Neural progenitor cell (in vitro differentiated cells): ENCODE measurements around the gene PHACTR4. TPM values are rescaled to one million over a fixed set of nuclear protein-coding genes. Genes with fewer than 3 reads are reported as not detected.

Source experiments
- DNase-seq: peaks from one replicate; pipeline ENCODE4 v3.0.0-alpha.2; 2016; ENCODE audit warnings: low spot score
- H2AFZ ChIP-seq: fragments of 200-600 bp; sonication (generic); replicated peaks from 2 replicates; pipeline ENCODE4 v1.6.1; 2016; ENCODE audit warnings: antibody characterized with exemption
- H3F3A ChIP-seq: fragments of 200-600 bp; sonication (generic); 2 replicates; pipeline ENCODE4 v1.6.1; 2016; ENCODE audit warnings: antibody characterized with exemption, low read depth
- H3K27ac ChIP-seq: fragments of 200-600 bp; sonication (generic); 2 replicates; pipeline ENCODE4 v1.5.1; 2016; ENCODE audit warnings: mild to moderate bottlenecking
- H3K27me3 ChIP-seq: fragments of 200-600 bp; sonication (generic); 2 replicates; pipeline ENCODE4 v1.6.1; 2016; ENCODE audit warnings: mild to moderate bottlenecking, moderate library complexity
- H3K36me3 ChIP-seq: fragments of 200-600 bp; sonication (generic); 2 replicates; pipeline ENCODE4 v1.5.1; 2016
- H3K4me1 ChIP-seq: fragments of 200-600 bp; sonication (generic); 2 replicates; pipeline ENCODE4 v1.6.1; 2016; ENCODE audit warnings: mixed run types
- H3K4me2 ChIP-seq: fragments of 200-600 bp; sonication (generic); 2 replicates; pipeline ENCODE4 v1.6.1; 2016
- H3K4me3 ChIP-seq: fragments of 200-600 bp; sonication (generic); 2 replicates; pipeline ENCODE4 v1.5.1; 2016
- H3K79me2 ChIP-seq: fragments of 200-600 bp; sonication (generic); 2 replicates; pipeline ENCODE4 v1.6.1; 2016; ENCODE audit warnings: low read depth
- H3K9ac ChIP-seq: fragments of 200-600 bp; sonication (generic); 2 replicates; pipeline ENCODE4 v1.6.1; 2016
- H3K9me3 ChIP-seq: fragments of 200-600 bp; sonication (generic); 2 replicates; pipeline ENCODE4 v1.5.1; 2016; ENCODE audit warnings: low read depth
- H4K20me1 ChIP-seq: fragments of 200-600 bp; sonication (generic); 2 replicates; pipeline ENCODE4 v1.6.1; 2016; ENCODE audit warnings: low read depth
- H3K27ac Mint-ChIP-seq: 3 replicates; pipeline ENCODE4 v1.8.0; 2021; ENCODE audit warnings: mixed read lengths
- H3K27me3 Mint-ChIP-seq: 2 replicates; pipeline ENCODE4 v1.8.0; 2022; ENCODE audit warnings: low read depth, mild to moderate bottlenecking, inconsistent platforms, moderate library complexity, mixed read lengths; ENCODE audit not compliant: insufficient read depth
- H3K36me3 Mint-ChIP-seq: 3 replicates; pipeline ENCODE4 v1.8.0; 2021; ENCODE audit warnings: mixed read lengths
- H3K4me1 Mint-ChIP-seq: 3 replicates; pipeline ENCODE4 v1.8.0; 2021; ENCODE audit warnings: mixed read lengths
- H3K4me3 Mint-ChIP-seq: 3 replicates; pipeline ENCODE4 v1.8.0; 2021; ENCODE audit warnings: mild to moderate bottlenecking, moderate library complexity, mixed read lengths
- H3K9me3 Mint-ChIP-seq: 3 replicates; pipeline ENCODE4 v1.8.0; 2020; ENCODE audit warnings: mixed read lengths
- EZH2 ChIP-seq: fragments of 200-600 bp; sonication (generic); IDR thresholded peaks from 2 replicates; pipeline ENCODE4 v1.6.1; 2017; ENCODE audit warnings: antibody characterized with exemption, mild to moderate bottlenecking, moderate library complexity
- EZH2phosphoT487 ChIP-seq: fragments of 200-600 bp; sonication (generic); IDR thresholded peaks from 2 replicates; pipeline ENCODE4 v1.6.1; 2017; ENCODE audit warnings: antibody characterized with exemption
- total RNA-seq: library from RNA; depleted of rRNA; stranded (reverse); fragments of >200 nt; gene quantifications from 2 replicates; pipeline ENCODE4 v1.2.3, GENCODE V29; 2015; ENCODE audit warnings: low replicate concordance
- TF ChIP-seq, protein P1 (sequence below): fragments of 200-600 bp; sonication (generic); IDR thresholded peaks from 2 replicates; pipeline ENCODE4 v1.5.1; 2017; ENCODE audit warnings: antibody characterized with exemption, mild to moderate bottlenecking

PHACTR4 gene
- total RNA-seq, 1 donor from 2014 or later, result 34.0 TPM

DNA sequence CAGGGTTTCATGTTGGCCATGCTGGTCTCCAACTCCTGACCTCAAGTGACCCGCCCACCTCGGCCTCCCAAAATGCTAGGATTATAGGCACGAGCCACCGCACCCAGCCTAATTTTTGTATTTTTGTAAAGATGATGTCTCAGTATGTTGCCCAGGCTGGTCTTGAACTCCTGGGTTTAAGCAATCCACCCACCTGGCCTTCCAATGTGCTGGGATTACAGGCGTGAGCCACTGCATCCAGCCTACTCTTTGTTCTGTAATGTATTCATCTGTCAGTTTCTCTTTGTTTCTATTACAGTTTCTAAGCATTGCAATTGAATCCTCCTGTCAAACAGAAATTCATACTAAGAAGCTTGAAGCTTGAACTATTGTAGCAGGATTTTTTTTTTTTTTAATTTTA lies 81.5 kb downstream of the PHACTR4 start:
- no peak for DNase-seq
- Histone ChIP-seq H3K9ac (no peak overlapping the region), H3K9me3 (no peaks in the 10 kb centered on the region), H3K79me2 (peaks cover 5% of the 10 kb centered on the region), H3K4me1 (no peaks in the 10 kb centered on the region), H3K36me3 (no peaks in the 10 kb centered on the region), H3K27me3 (no peaks in the 10 kb centered on the region), H3K4me3 (no peak overlapping the region), H3K27ac (no peak overlapping the region), H3F3A (no peaks in the 10 kb centered on the region), H4K20me1 (peaks cover 28% of the 10 kb centered on the region), H2AFZ (no peak overlapping the region), H3K4me2 (no peak overlapping the region)
- Mint-ChIP-seq H3K4me3 (no peak overlapping the region), H3K27ac (no peak overlapping the region), H3K4me1 (peaks cover under 1% of the 10 kb centered on the region), H3K9me3 (no peaks in the 10 kb centered on the region), H3K27me3 (peaks cover 3% of the 10 kb centered on the region), H3K36me3 (peaks cover 4% of the 10 kb centered on the region)
- TF ChIP-seq, protein P1, sequence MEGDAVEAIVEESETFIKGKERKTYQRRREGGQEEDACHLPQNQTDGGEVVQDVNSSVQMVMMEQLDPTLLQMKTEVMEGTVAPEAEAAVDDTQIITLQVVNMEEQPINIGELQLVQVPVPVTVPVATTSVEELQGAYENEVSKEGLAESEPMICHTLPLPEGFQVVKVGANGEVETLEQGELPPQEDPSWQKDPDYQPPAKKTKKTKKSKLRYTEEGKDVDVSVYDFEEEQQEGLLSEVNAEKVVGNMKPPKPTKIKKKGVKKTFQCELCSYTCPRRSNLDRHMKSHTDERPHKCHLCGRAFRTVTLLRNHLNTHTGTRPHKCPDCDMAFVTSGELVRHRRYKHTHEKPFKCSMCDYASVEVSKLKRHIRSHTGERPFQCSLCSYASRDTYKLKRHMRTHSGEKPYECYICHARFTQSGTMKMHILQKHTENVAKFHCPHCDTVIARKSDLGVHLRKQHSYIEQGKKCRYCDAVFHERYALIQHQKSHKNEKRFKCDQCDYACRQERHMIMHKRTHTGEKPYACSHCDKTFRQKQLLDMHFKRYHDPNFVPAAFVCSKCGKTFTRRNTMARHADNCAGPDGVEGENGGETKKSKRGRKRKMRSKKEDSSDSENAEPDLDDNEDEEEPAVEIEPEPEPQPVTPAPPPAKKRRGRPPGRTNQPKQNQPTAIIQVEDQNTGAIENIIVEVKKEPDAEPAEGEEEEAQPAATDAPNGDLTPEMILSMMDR, result no peak
- no peak for TF ChIP-seq EZH2
- no peak for TF ChIP-seq EZH2phosphoT487

DNA sequence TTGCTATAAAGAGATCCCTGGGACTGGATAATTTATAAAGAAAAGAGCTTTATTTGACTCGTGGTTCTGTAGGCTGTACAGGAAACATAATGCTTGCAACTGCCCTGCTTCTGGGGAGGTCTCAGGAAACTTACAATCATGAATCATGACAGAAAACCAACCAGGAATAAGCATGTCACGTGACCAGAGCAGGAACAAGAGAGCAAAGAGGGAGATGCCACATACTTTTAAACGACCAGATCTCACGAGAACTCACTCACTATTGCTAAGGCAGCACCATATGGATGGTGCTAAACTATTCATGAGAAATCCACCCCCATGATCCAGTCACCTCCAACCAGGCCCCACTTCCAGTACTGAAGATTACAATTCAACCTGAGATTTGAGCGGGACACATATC lies 86.5 kb downstream of the PHACTR4 start:
- no peak for TF ChIP-seq EZH2phosphoT487
- no peak for TF ChIP-seq EZH2
- TF ChIP-seq, protein P1, result no peak
- Mint-ChIP-seq H3K27me3 (peaks cover 3% of the 10 kb centered on the region), H3K4me3 (no peak overlapping the region), H3K36me3 (peaks cover 12% of the 10 kb centered on the region), H3K9me3 (no peaks in the 10 kb centered on the region), H3K4me1 (peaks cover 3% of the 10 kb centered on the region), H3K27ac (no peak overlapping the region)
- Histone ChIP-seq H3K9me3 (no peaks in the 10 kb centered on the region), H3F3A (peaks cover 4% of the 10 kb centered on the region), H3K4me2 (no peak overlapping the region), H3K9ac (no peak overlapping the region), H3K4me1 (no peaks in the 10 kb centered on the region), H3K36me3 (peaks cover 7% of the 10 kb centered on the region), H3K4me3 (no peak overlapping the region), H3K79me2 (peaks cover 10% of the 10 kb centered on the region), H2AFZ (no peak overlapping the region), H3K27me3 (no peaks in the 10 kb centered on the region), H3K27ac (no peak overlapping the region), H4K20me1 (peaks cover 22% of the 10 kb centered on the region)
- DNase-seq, result no peak

DNA sequence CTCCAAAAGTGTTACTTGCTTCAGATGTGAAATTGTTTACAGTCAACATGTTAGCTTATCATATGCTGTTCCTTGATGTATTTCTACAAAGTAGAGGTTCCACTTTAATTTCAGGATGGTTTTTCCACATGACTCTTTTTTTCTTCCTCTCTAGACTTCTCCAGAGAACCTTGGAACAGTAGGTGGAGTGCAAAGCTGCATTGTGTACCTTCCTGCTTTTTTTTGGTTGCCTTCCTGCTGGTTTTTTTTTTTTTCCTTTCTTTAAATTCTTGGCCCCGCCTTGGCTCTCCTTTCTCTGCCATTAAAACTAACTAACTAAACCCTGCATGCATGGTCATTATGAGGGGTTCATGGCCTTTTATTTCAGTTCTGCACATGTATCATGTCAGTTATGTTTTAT lies 88.1 kb downstream of the PHACTR4 start:
- no peak overlapping the region for H3K4me2 ChIP-seq
- H3K9ac ChIP-seq, result no peak overlapping the region
- H3K4me3 ChIP-seq, result no peak overlapping the region
- peaks cover 3% of the 10 kb centered on the region for H3K27me3 Mint-ChIP-seq
- H3K4me3 Mint-ChIP-seq, result no peak overlapping the region
- H3K4me1 Mint-ChIP-seq, result peaks cover 3% of the 10 kb centered on the region
- H4K20me1 ChIP-seq, result peaks cover 8% of the 10 kb centered on the region
- H3K4me1 ChIP-seq, result no peaks in the 10 kb centered on the region
- peaks cover 4% of the 10 kb centered on the region for H3F3A ChIP-seq
- peaks cover 12% of the 10 kb centered on the region for H3K36me3 Mint-ChIP-seq
- H3K27ac Mint-ChIP-seq, result peak overlapping the region; percentile 21
- H3K9me3 Mint-ChIP-seq, result no peaks in the 10 kb centered on the region
- peaks cover 10% of the 10 kb centered on the region for H3K79me2 ChIP-seq
- DNase-seq, result no peak
- peaks cover 7% of the 10 kb centered on the region for H3K36me3 ChIP-seq
- H3K27me3 ChIP-seq, result no peaks in the 10 kb centered on the region
- H3K9me3 ChIP-seq, result no peaks in the 10 kb centered on the region
- TF ChIP-seq EZH2phosphoT487 (no peak), EZH2 (no peak)
- TF ChIP-seq, protein P1, result no peak
- no peak overlapping the region for H2AFZ ChIP-seq
- H3K27ac ChIP-seq, result no peak overlapping the region
